Kidney (tissue), 14 donors: ENCODE data around the gene KCNIP1. TPM values are rescaled to one million over a fixed set of nuclear protein-coding genes. Genes with fewer than 3 reads are reported as not detected.
A peak's percentile ranks its signal among the peaks of the same experiment; 100 is the strongest.

Experiments
- DNase-seq, 5 donors: peaks; one replicate each; pipeline ENCODE4 v3.0.0-alpha.2; 2013 to 2020
- FAIRE-seq: peaks from 2 replicates; lab custom pipeline; 2012; peaks lifted over from hg19 to GRCh38; lab: Jason Lieb, UNC
- H3K27ac ChIP-seq, 2 donors: one replicate each; pipeline ENCODE4 v1.7.0; 2013; ENCODE audit warnings: low read depth in 2 of 2, low read length in 2 of 2, inconsistent platforms in 1 of 2
- H3K27me3 ChIP-seq: one replicate; pipeline ENCODE4 v1.7.1; 2013; ENCODE audit warnings: low read length, inconsistent platforms; ENCODE audit not compliant: control insufficient read depth, insufficient read depth
- H3K36me3 ChIP-seq, 3 donors: one replicate each; pipeline versions ENCODE4 v1.7.0 to v1.7.1; 2013; ENCODE audit warnings: low read length in 3 of 3, control low read depth in 1 of 3, inconsistent platforms in 1 of 3; ENCODE audit not compliant: insufficient read depth in 3 of 3, control insufficient read depth in 2 of 3
- H3K4me1 ChIP-seq, 3 donors: one replicate each; pipeline versions ENCODE4 v1.7.0 to v1.7.1; 2013; ENCODE audit warnings: low read length in 3 of 3, inconsistent platforms in 1 of 3, low read depth in 1 of 3; ENCODE audit not compliant: control insufficient read depth in 2 of 3, insufficient read depth in 2 of 3
- H3K4me3 ChIP-seq, 3 donors: one replicate each; pipeline versions ENCODE4 v1.7.0 to v1.8.1; 2013; ENCODE audit warnings: low read length in 3 of 3, control low read depth in 1 of 3, inconsistent platforms in 1 of 3
- H3K9ac ChIP-seq, 3 donors: one replicate each; pipeline versions ENCODE4 v1.7.0 to v1.7.1; 2013; ENCODE audit warnings: low read length in 3 of 3, control low read depth in 1 of 3, inconsistent platforms in 1 of 3
- H3K9me3 ChIP-seq, 3 donors: one replicate each; pipeline versions ENCODE4 v1.7.0 to v1.7.1; 2013; ENCODE audit warnings: low read length in 3 of 3, control low read depth in 1 of 3, inconsistent platforms in 1 of 3; ENCODE audit not compliant: control insufficient read depth in 2 of 3, insufficient read depth in 1 of 3
- CTCF ChIP-seq: IDR thresholded peaks from 3 replicates; pipeline ENCODE4 v1.5.1; 2012; ENCODE audit warnings: mild to moderate bottlenecking, moderate library complexity, borderline replicate concordance; ENCODE audit not compliant: insufficient read depth; ENCODE audit errors: extremely low read depth
- intact Hi-C: fragments of 100-400 bp; cut with DNase I; formaldehyde crosslinking; loops from one replicate; pipeline ENCODE4 v1.11.1; 2022
- polyA plus RNA-seq: library from polyadenylated mRNA; stranded (reverse); fragments of 350-450 nt; fragmentation: Illumina TruSeq; extraction: RNeasy Lipid Tissue Mini Kit (QIAGEN cat#74804); gene quantifications from one replicate; pipeline ENCODE4 v1.2.3, GENCODE V29; 2014; ENCODE audit warnings: low read depth, low replicate concordance; ENCODE audit not compliant: insufficient read depth
- total RNA-seq: library from RNA; stranded (reverse); fragmentation: NEBNext Ultra II Directional; extraction: Animal tissue kit (Norgen Biotek cat#: 25700); gene quantifications from one replicate; pipeline ENCODE4 v1.2.1, GENCODE V29; 2021
- donor health status: control.
- donor health status: control.
- donor health status: control.
- donor health status: control.
- donor health status: control.
- donor health status: DM: yes; HTN: yes; CAD: no.
- donor health status: Normal renal cell carcinoma (clear cell type).

KCNIP1 gene
- total and polyA plus RNA-seq, 2 donors from 2014 or later: 1.8 to 3.1 TPM

GRCh38 chr5:170756691-170757090 is 252.9 kb downstream of the KCNIP1 start:
- intact Hi-C loops: no loop called here
- peaks cover 0 to 30% (median 28%) of the 10 kb centered on the region in 3 donors for H3K4me1 ChIP-seq

GRCh38 chr5:170757182-170757601 is 253.4 kb downstream of the KCNIP1 start:
- FAIRE-seq: peak; percentile 46

More at GRCh38 chr5:170756691-170757090, 252.9 kb downstream of the KCNIP1 start:
- no peak for TF ChIP-seq CTCF
- FAIRE-seq: no peak
- Histone ChIP-seq H3K4me3 (no peak overlapping the region), H3K36me3 (no peaks in the 10 kb centered on the region), H3K9me3 (no peaks in the 10 kb centered on the region), H3K27me3 (no peaks in the 10 kb centered on the region), H3K9ac (no peak overlapping the region), H3K27ac (peak overlapping the region; percentile 64 to 84)
- DNase-seq: no peak

GRCh38 chr5:170757669-170758068 is 253.8 kb downstream of the KCNIP1 start:
- Histone ChIP-seq H3K9me3 (no peaks in the 10 kb centered on the region), H3K4me3 (no peak overlapping the region), H3K4me1 (peaks cover 0 to 27% (median 25%) of the 10 kb centered on the region in 3 donors), H3K9ac (peak overlapping the region in 1 of 3 donors; percentile 60), H3K36me3 (no peaks in the 10 kb centered on the region), H3K27ac (peak overlapping the region; percentile 55 to 64), H3K27me3 (no peaks in the 10 kb centered on the region)
- intact Hi-C loops: no loop called here
- DNase-seq: no peak
- TF ChIP-seq CTCF: no peak
- FAIRE-seq: no peak

More at GRCh38 chr5:170757182-170757601, 253.4 kb downstream of the KCNIP1 start:
- intact Hi-C loops: no loop called here
- H3K9me3 ChIP-seq: no peaks in the 10 kb centered on the region
- peaks cover 0 to 29% (median 28%) of the 10 kb centered on the region in 3 donors for H3K4me1 ChIP-seq
- no peaks in the 10 kb centered on the region for H3K36me3 ChIP-seq
- TF ChIP-seq CTCF: no peak
- peak overlapping the region in 1 of 3 donors; percentile 60 for H3K9ac ChIP-seq
- DNase-seq: peak in 1 of 5 donors; percentile 41
- peak overlapping the region in 1 of 2 donors; percentile 64 for H3K27ac ChIP-seq
- no peaks in the 10 kb centered on the region for H3K27me3 ChIP-seq
- no peak overlapping the region for H3K4me3 ChIP-seq

GRCh38 chr5:170758481-170758880 is 254.7 kb downstream of the KCNIP1 start:
- no peaks in the 10 kb centered on the region for H3K27me3 ChIP-seq
- peak overlapping the region in 1 of 2 donors; percentile 55 for H3K27ac ChIP-seq
- H3K9me3 ChIP-seq: no peaks in the 10 kb centered on the region
- no peaks in the 10 kb centered on the region for H3K36me3 ChIP-seq
- TF ChIP-seq CTCF: no peak
- H3K4me1 ChIP-seq: peaks cover 0 to 25% (median 22%) of the 10 kb centered on the region in 3 donors
- no peak overlapping the region for H3K4me3 ChIP-seq
- DNase-seq (no peak), FAIRE-seq (no peak)
- H3K9ac ChIP-seq: no peak overlapping the region
- intact Hi-C loops: no loop called here
